GM19452 (cell line): ENCODE measurements around the gene CPN1.
"Not testable (repeated sequence)": the region's sequence is repeated elsewhere in the genome, so short reads cannot be mapped to it uniquely, and the experiment has no call there.

ENCODE experiments used
- ATAC-seq: cut with Tn5 transposase; IDR thresholded peaks from one replicate; pipeline ENCODE4 v1.9.1; 2021; ENCODE audit not compliant: unreplicated experiment

CPN1 gene

DNA sequence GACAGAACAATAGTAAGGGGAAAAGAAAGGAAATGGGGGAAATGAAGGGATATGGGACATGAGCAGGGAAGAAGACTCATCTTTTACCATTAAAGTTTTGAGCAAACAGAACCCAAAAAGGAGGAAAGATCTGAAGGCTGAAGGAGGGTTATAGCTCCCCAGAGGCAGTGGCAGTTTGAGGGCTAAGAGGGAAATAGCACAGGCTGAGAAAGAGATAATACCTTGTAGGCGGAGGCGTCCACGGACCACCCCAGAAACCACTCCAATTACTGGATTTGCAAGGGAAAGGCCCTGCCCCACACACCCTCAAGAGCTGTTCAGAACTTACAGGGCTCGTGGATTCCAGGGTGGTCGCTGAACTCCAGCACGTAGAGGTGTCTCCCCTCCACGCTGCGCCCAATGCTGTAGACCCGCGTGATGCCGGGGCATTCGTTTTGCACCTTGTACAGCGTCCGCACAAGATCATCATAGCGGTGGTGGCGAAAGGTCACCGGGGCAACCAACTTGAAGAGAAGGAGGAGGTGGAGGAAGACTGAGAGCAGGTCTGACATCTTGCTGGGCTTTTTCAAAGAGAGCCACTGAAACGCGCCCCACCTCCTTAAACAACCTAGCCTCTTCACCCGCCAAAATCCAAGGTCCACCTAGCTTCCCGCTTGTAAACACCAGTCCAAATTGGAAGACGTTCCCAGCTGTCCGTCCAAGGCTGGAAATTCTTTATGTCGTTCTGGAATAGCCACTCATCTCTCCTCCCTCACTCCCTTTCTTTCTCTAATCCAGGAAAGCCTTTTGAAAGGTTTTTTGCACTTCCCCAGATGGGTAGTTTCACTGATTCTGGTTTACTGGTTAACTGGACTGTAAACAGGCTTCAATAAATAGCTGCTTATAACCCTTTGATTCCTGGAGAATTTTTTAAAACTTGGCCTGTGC lies at the start of gene CPN1:
Gene CPN1 (minus strand): TSS at position 795 of the 927 bp plus-strand sequence. CDS start 244 bp downstream, at position 551.
- no peak for ATAC-seq

DNA sequence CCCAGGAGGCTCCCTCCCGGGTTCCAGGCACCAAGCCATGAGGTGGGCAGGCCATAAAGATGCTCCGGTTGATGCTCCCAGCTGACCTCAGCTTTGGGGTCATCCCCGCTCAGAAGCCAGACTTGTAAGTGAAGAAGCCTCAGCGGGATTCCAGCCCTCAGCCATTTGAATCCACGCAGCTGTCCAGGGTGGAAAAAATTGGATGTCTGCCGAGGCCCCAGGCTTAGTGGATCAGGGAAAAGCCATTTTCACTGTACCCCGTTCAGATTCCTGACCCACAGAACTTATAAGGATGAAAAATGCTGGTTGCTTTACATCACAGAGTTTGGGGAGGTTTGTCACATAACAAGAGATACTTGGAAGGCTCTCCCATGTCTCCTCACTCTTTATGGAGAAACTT lies 49.2 kb upstream of the CPN1 start:
- ATAC-seq, result no peak

DNA sequence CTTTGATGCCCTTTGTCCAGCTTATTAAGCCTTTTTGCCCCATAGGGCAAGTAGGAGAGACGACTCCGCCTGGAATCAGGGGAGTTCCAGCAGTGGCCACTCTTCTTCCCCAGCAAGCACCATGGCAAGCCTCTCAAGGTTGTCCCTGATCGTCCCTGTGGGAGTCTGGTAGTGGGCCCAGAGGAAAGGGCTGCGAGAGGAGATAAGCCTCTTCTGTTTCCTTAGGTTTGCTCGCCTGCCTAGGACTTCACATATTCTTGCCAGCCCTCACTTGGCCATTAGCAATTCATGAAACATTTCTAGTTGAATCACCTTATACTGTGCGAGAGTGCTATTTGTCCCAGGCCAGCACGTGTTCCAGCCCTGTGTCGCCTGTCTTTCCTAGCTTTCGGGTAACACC lies 47.8 kb upstream of the CPN1 start:
- no peak for ATAC-seq

DNA sequence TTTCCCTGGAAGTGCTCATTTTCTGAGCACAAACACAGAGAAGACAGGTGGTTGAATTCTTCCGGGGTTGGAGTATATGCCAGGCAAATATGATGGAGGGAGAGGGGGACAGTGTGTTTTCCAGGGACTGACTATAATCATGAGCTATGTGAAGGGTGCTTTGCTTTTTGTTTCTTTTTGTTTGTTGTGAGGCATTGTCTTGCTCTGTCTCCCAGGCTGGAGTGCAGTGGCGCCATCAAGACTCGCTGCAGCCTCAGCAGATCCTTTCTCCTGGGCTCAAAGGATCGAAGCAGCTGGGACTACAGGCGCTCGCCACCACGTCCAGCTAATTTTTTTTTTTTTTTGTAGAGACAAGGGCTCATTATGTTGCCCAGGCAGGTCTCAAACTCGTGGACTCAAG lies 47.3 kb upstream of the CPN1 start:
- ATAC-seq, result no peak

DNA sequence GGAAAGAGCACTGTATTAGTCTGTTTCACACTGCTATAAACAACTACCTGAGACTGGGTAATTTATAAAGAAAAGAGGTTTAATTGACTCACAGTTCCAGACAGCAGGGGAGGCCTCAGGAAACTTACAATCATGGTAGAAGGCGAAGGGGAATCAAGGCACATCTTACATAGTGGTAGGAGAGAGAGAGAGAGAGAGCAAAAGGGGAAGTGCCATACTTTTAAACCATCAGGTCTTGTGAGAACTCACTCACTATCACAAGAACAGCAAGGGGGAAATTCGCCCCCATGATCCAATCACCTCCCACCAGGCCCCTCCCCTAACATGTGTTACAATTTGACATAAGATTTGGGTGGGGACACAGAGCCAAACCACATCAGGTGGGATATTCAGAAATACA lies 43.7 kb upstream of the CPN1 start:
- ATAC-seq, result not testable (repeated sequence)

DNA sequence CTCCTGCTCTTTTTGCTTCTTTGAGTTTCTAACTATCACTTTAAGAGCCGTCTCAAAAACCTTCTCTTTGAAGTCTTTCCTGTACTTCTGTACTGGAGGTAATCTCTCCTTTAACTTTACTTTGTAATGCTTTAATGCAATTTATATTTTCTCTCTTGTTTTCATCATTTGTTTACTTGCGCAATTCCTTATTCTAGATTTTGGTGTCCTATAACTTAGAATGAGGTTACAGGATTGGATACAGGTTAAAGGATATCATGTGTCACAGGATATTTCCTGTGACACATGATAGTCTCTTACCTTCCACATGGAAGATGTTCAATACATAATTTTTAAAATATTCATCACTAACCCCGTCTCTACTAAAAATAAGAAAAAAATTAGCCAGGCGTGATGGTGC lies 42.4 kb upstream of the CPN1 start:
- ATAC-seq, result no peak

DNA sequence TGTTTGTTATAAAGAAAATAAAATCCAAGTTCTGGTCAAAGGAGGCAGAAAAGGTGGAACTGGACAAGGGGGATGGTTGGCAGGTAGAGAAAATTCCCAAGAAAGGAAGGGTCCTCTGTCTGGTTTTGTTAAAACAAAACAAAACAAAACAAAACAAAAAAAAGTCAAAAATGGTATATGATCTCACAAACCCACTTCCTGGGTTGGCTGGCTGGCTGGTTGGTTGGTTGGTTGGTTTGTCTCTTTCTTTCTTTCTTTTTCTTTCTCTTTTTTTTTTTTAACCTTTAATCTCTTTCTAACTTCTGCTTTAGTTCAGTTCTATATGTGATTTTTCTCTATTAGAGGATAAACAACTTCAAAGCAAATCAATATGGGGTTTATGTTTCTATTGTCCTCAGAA lies 41.1 kb upstream of the CPN1 start:
- no peak for ATAC-seq

DNA sequence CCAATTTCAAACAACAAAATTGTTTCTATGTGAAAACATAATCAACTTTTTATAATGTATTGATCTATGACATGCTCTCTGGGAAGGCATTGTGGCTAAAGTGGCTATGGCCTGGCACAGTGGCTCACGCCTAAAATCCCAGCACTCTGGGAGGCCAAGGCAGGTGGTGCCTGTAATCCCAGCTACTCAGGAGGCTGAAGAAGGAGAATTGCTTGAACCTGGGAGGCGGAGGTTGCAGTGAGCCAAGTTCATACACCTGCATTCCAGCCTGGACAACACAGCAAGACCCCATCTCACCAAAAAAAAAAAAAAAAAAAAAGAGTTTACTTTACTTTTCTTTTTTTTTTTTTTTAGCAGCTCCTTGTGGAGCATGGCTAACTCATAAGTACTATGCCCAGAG lies 38.9 kb upstream of the CPN1 start:
- no peak for ATAC-seq

DNA sequence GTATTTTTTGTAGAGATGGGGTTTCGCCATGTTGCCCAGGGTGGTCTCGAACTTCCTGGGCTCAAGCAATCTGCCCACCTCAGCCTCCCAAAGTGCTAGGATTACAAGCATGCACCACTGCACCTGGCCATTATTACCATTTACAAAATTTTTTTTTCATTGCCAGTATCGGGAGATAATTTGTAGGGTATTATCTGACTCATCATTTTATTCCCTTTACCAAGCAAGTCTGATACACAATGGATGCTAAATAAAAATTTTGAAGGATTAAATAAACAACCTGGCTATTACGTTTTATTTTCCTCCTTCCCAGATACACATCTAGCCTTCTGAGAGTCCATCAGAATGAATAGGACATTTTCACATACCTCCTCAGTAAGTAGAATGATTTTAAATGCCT lies 38.1 kb upstream of the CPN1 start:
- no peak for ATAC-seq

DNA sequence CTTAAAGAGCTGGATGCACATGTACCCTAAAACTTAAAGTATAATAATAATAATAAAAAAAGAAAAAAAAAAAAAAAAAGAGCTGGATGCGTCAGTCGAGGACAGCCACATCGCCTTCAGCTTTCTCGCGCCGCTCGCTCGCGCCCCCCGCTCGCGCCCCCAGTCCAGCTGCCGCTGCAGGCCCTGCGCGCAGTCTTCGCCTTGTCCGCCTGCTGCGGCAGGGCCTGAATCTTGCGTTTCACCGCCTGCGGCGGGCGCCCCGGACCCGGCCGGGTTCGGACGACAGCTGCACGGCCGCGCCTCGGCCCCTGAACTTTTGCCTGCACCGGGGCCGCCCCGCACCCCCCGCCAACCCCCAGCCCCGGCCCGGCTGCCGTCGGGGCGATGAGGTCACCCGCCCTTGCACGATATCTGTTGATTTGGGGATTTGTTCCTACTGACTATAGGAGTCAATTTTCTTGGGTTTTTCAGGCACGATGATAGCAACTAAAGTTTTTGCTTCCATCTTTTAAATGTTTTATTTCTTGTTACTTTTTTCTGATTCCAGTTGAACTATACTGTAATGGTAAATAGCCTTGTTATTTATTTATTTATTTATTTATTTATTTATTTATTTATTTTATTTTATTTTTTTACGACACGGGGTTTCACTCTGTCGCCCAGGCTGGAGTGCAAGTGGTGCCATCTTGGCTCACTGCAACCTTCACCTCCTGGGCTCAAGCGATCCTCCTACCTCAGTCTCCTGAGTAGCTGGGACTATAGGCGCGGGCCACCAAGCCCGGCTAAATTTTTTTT lies 33.5 kb upstream of the CPN1 start:
- ATAC-seq, result no peak

DNA sequence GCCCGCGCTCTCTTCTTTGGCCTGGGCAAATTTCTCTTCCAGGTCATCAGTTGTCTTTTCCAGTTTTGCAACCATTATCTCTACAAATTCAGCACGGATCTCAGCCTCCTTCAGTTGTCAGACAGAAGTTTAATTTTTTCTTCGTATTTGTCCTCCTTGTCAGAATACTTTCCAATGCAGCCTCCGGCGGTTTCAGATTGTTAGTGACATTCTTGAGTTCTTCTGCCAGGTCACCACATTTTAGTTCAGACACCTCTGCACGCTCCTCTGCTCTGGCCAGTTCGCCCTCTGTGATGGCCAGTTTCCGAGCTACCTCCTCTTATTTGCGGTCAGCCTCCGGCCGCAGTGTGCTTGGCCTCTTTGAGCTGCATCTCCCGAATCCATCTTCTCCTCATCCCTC lies 32.8 kb upstream of the CPN1 start:
- ATAC-seq, result no peak

DNA sequence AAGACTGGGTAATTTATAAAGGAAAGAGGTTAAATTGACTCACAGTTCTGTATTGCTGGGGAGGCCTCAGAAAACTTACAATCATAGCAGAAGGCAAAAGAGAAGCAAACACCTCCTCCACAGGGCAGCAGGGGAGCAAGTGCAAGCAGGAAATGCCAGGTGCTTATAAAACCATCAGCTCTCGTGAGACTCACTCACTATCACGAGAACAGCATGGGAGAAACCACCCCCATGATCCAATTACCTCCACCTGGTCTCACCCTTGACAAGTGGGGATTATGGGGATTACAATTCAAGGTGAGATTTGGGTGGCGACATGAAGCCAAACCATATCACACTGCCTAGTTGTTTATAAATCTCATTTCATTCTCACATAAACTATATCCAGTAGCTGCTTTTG lies 28.0 kb upstream of the CPN1 start:
- ATAC-seq, result no peak

DNA sequence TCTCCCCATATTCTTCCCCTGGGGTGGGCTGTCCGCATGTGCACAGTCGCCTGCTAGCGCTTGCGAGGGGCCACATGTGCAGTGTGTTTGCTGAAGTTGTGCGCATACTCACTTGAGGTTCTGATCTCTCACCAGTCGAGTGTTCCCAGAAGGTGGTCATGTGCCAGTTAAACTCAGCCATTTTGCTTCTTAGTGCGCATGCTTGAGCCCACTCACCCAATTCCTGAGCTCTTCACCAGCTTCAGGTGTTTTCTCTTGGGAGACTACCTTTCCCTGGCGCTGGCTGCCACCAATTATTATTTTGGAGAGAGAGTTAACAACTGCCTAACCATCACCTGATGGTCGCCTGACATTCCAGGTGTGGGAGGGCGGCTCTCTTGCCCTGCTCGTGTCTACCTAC lies 25.2 kb upstream of the CPN1 start:
- ATAC-seq, result no peak

DNA sequence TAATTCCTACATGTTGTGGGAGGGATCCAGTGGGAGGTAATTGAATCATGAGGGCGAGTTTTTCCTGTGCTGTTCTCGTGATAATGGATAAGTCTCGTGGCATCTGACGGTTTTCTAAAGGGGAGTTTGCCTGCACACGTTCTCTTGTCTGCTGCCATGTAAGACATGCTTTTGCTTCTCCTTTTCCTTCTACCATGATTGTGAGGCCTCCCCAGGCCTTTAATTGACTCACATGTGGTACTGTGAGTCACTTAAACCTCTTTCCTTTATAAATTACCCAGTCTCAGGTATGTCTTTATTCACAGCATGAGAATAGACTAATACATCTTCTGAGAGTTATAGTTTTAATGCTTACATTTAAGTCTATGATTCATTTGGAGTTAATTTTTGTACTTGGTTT lies 22.6 kb upstream of the CPN1 start:
- ATAC-seq, result no peak

DNA sequence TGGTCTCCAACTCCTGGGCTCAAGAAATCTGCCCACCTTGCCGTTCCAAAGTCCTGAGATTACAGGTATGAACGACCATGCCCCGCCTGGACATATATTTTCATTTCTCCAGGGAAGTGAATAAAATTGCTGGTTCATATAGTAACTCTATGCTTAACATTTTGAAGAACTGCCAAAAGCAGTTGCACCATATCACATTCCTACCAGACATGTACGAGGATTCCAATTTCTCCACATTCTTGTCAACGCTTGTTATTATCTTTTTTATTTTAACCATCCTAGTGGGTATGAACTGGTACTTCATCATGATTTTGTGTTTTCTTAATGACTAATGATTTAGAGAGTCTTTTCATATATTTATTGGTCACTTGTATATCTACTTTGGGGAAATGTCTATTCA lies 21.9 kb upstream of the CPN1 start:
- ATAC-seq, result no peak

DNA sequence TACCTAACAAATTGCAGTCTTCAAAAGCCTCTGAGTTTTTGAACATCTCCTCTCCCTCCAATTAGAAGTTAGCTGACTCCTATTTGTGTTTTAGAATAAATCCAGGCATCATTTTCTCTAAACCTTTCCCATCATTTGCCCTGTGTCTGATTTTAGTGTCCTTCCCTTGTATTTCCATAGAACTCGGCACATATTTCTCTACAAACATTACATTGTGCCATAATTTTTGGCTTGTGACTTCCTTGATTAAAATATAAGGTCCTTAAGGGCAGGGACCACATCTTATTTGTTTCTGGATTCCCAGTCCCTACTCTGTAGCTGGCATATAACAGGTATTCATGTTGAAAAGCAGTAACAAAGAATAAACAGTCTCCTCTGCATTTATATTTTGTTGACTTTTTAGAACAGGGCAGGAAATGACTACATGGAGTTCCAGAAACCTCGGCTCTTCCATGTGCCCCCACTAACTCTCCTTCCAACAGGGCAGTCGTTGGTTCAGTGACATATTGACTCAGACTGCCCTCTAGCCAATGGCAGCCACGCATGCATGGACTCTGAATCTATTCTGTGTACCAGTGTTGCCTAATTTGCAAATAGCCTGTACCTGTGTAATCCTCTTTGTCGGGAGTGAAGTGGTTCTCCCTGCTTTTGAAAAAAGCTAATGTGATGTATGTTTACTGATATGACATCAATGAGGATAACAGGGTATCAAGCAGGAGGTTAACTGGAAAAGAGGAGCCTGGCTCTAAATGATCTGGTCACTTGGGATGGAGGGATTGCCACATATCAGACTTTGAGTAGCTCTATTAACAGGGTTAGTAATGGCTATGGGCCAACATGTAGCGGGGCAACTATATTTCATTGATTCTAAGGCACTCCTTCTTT lies 19.8 kb upstream of the CPN1 start:
- no peak for ATAC-seq

DNA sequence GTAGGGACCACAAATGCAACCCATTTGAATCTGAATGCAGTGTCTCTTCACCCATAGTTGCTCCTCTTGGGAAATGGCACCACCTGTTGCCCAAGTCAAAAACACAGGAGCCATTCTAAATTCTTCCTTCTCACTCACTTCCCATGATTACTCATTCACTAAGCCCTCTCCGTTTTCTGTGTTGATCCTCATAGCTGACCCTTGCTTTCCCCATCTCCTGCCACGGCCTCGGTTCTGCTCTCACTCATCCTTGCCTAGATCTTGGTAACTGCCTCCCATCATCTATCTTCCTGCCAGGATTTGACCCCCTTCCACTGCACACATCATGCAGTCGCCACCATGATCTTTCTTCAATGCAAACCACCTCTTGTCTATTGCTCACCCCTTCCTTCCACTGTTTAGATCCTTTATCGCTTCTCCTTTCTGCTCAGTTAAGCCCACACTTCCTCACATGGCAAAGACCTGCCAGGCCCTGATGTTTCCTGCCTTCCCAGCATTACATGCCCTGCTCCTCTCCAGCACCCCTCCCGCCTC lies 19.0 kb upstream of the CPN1 start:
- ATAC-seq, result no peak

DNA sequence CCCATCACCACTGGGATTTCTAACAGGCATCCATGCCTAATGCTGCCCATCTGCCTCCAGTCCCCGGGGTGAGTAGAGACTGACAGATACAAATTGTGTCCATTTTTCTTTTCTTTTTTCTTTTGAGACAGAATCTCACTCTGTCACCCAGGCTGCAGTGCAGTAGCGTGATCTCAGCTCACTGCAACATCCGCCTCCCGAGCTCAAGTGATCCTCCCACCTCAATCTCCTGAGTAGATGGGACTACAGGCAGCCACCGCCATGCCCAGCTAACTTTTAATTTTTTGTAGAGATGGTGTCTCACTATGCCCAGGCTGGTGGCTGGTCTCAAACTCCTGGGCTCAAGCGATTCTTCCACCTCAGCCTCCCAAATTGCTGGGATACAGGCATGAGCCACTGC lies 7.6 kb upstream of the CPN1 start:
- no peak for ATAC-seq

DNA sequence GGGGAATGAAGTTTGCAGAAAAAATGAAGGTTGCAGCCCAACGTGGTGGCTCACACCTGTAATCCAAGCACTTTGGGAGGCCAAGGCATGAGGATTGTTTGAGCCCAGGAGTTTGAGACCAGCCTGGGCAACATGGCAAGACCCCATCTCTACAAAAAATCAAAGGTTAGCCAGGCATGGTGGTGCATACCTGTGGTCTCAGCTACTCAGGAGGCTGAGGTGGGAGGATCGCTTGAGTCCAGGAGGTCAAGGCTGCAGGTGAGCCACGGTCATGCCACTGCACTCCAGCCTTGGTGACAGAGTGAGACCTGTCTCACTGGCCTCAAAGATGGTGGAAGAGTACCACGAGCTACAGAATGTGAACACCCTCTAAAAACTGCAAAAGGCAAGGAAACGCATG lies 5.0 kb upstream of the CPN1 start:
- not testable (repeated sequence) for ATAC-seq

DNA sequence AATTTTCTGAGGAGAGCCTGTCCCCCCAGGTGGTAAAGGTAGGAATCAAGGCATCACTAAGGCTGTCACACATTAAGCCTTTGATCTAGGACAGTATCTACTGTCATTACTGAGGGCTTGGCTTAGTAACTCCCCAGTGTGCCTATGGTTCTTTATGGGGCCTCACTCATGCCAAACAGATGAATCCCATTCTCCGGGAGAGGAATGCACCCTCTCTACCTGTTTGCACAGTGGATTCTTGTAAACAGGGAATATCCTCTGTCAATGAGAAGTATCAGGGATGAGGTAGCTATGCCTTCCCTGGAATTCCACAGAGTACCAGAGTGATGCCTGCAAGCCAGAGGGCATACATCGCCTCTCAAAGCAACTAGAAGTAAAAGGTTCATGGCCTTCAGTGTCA lies 3.9 kb upstream of the CPN1 start:
- no peak for ATAC-seq

DNA sequence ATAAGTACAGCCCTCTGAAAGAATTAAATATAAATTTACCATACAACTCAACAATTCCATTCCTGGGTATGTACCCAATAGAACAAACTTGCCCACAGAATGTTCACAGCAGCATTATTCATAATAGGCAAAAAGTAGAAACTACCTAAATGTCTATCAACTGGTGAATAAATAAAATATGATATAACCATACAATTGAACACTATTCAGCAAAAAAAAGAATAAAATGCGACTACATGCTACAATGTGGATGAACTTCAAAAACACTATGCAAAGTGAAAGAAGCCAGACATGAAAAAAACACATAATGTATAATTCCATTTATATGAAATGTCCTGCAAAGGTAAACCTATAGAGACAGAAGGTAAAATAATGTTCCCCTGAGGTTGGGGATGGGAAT lies 2.0 kb upstream of the CPN1 start:
- no peak for ATAC-seq
